ENCODE results near the gene SP1. TPM values are rescaled to one million over a fixed set of nuclear protein-coding genes. Genes with fewer than 3 reads are reported as not detected.
A peak's percentile ranks its signal among the peaks of the same experiment; 100 is the strongest.
"Not testable (repeated sequence)": the region's sequence is repeated elsewhere in the genome, so short reads cannot be mapped to it uniquely, and the experiment has no call there.

Gene SP1
- total and polyA plus RNA-seq, 4 experiments from 2014 or later = 4.3 to 110 (median 59.7) TPM

DNA sequence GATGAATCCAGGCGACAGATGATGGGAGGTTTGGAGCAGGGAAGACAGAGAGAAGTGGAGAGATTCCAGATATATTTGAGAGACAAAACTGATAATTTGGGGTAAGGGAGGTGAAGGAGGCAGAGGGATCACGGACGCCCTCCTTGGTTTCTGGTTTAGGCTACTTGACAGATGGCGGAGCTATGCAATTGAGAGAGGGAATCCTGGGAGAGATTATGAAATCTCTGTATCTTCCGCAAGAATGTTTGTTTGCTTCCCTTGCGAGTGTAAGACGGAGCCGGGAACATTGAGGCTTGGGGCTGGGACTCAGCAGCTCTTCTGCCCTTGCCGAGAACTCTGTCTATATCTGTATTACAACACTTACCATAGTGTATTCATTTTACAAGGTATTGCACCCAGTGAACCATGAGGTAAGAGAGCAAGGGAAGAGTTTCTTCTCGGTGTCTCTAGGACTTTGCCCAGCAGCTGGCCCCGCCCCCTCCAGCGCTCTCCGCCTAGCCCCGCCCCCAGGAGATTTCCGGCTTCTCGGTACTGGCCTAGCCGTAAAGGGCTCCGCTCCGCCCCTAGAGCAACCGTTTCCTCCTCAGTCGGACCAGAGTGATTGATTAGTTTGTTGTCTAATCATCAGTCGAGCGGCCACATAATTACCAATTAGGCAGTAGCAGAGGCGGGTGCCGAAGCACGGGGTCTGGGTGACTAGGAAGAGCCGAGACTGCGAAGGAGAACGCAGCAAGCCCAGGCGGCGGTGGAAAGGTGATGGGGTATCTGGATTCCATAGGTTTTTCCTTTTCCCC, 61.3 kb downstream of the SP1 start, which contains the start of gene PRR13:
PRR13 (plus strand) TSS at position 695 of the 794 bp plus-strand sequence. CDS start 981 bp downstream, outside the sequence.
- H3K4me1 ChIP-seq (ENCODE audit: insufficient read depth, low read length) = peaks cover 40% of the 10 kb centered on the region
- no peaks in the 10 kb centered on the region for H3K27me3 Mint-ChIP-seq
- peak within 1 kb of the TSS; percentile 75 to 91 for H3K4me3 ChIP-seq (ENCODE audit: low read length in 2 of 2)
- intact Hi-C loops (cut with micrococcal nuclease) = loop anchor here (1.0 to 2.0 kb wide), 7 partner anchors 10 to 260 kb away; partner anchors contain the start of genes CSAD, SP1 and ZNF740
- CTCF ChIA-PET (ENCODE audit: partially characterized antibody) = interaction anchor here (0.6 to 1.7 kb wide), 11 partner anchors 9 to 574 kb away, joined by 3 to 6 read pairs (median 3); no protein-coding TSS in a partner anchor
- peak within 1 kb of the TSS; percentile 98 for H3K27ac ChIP-seq (ENCODE audit: low read depth, low read length)
- peak within 1 kb of the TSS; percentile 91 to 99 (median 96) for H3K27ac Mint-ChIP-seq
- H3K4me3 Mint-ChIP-seq = peak within 1 kb of the TSS; percentile 95 to 99 (median 97)
- peaks cover 19% of the 10 kb centered on the region for H3K36me3 ChIP-seq (ENCODE audit: insufficient read depth, low read length)
- peaks cover 14 to 35% of the 10 kb centered on the region in 2 donors for H3K36me3 Mint-ChIP-seq
- DNase-seq = peak; percentile 95 to 100 (median 97)
- peaks cover 22 to 59% (median 40%) of the 10 kb centered on the region in 4 donors for H3K4me1 Mint-ChIP-seq
- POLR2A ChIA-PET (ENCODE audit: partially characterized antibody) = interaction anchor here (0.6 to 4.5 kb wide), 20 partner anchors 10 to 435 kb away, joined by 3 to 54 read pairs (median 4); partner anchors contain the start of genes AAAS, EIF4B, MAP3K12 and NPFF
- H3K27me3 ChIP-seq (ENCODE audit: insufficient read depth, low read length) = no peaks in the 10 kb centered on the region
- H3K9me3 ChIP-seq (ENCODE audit: control insufficient read depth in 1 of 2, low read length in 2 of 2) = no peaks in the 10 kb centered on the region
- no peaks in the 10 kb centered on the region for H3K9me3 Mint-ChIP-seq

DNA sequence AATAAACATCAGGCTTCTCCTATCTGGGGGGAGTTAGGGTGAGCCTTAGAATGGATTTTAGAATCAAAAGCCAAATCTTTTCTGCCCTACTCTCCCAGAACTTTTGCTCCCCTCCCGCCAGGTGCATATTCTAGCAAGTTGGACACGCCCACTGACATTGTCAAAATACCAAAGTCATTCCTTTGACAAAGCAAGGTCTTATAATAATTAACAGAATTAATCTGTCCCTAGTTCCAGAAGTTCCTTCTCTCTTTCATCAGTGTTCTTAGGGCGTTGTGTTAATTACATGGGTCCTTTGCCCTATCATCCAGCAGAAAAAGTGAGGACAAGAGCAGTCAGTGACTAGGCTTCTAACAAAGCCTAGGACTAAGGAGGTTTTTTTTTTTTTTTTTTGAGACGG, 64.0 kb downstream of the SP1 start:
- H3K36me3 Mint-ChIP-seq = peaks cover 29 to 52% of the 10 kb centered on the region in 2 donors
- peak overlapping the region in 6 of 7 donors; percentile 6 to 91 (median 72) for H3K27ac Mint-ChIP-seq
- H3K4me1 Mint-ChIP-seq = peaks cover 26 to 68% (median 44%) of the 10 kb centered on the region in 4 donors
- DNase-seq = no peak
- intact Hi-C loops (cut with micrococcal nuclease) = no loop called here
- no peaks in the 10 kb centered on the region for H3K27me3 ChIP-seq (ENCODE audit: insufficient read depth, low read length)
- CTCF ChIA-PET (ENCODE audit: partially characterized antibody) = no interaction called here
- peak overlapping the region in 7 of 8 donors; percentile 26 to 75 (median 63) for H3K4me3 Mint-ChIP-seq
- no peaks in the 10 kb centered on the region for H3K27me3 Mint-ChIP-seq
- H3K4me3 ChIP-seq (ENCODE audit: low read length in 2 of 2) = no peak overlapping the region
- POLR2A ChIA-PET (ENCODE audit: partially characterized antibody) = interaction anchor here (3.1 kb wide), 1 partner anchor 56 kb away, joined by 16 read pairs; the partner anchor contains the start of genes MAP3K12 and TARBP2
- peaks cover 29% of the 10 kb centered on the region for H3K36me3 ChIP-seq (ENCODE audit: insufficient read depth, low read length)
- no peak overlapping the region for H3K27ac ChIP-seq (ENCODE audit: low read depth, low read length)
- H3K9me3 ChIP-seq (ENCODE audit: control insufficient read depth in 1 of 2, low read length in 2 of 2) = no peaks in the 10 kb centered on the region
- peaks cover 40% of the 10 kb centered on the region for H3K4me1 ChIP-seq (ENCODE audit: insufficient read depth, low read length)
- H3K9me3 Mint-ChIP-seq = no peaks in the 10 kb centered on the region

- H3K27me3 ChIP-seq (ENCODE audit: insufficient read depth, low read length); H3K4me3 ChIP-seq (ENCODE audit: low read length in 2 of 2); DNase-seq; H3K9me3 Mint-ChIP-seq; intact Hi-C loops (cut with micrococcal nuclease); H3K9me3 ChIP-seq (ENCODE audit: control insufficient read depth in 1 of 2, low read length in 2 of 2); H3K27me3 Mint-ChIP-seq: not testable (repeated sequence)
- H3K4me3 Mint-ChIP-seq = peak overlapping the region in 5 of 8 donors; percentile 23 to 59 (median 45)
- POLR2A ChIA-PET (ENCODE audit: partially characterized antibody) = interaction anchor here (0.6 to 3.1 kb wide), 4 partner anchors 9 to 285 kb away, joined by 3 to 16 read pairs (median 3); partner anchors contain the start of genes MAP3K12 and TARBP2
- peaks cover 26 to 65% (median 41%) of the 10 kb centered on the region in 4 donors for H3K4me1 Mint-ChIP-seq
- H3K27ac Mint-ChIP-seq = peak overlapping the region in 3 of 7 donors; percentile 24 to 75 (median 40)
- peaks cover 29 to 52% of the 10 kb centered on the region in 2 donors for H3K36me3 Mint-ChIP-seq
- peaks cover 29% of the 10 kb centered on the region for H3K36me3 ChIP-seq (ENCODE audit: insufficient read depth, low read length)
- peak overlapping the region; percentile 4 for H3K27ac ChIP-seq (ENCODE audit: low read depth, low read length)
- CTCF ChIA-PET (ENCODE audit: partially characterized antibody) = interaction anchor here (0.7 to 1.1 kb wide), 2 partner anchors 64 to 118 kb away, joined by 4 to 5 read pairs; no protein-coding TSS in a partner anchor
- H3K4me1 ChIP-seq (ENCODE audit: insufficient read depth, low read length) = peaks cover 40% of the 10 kb centered on the region
Observed at GRCh38 chr12:53444593-53445325, 64.8 kb downstream of the SP1 start.

DNA sequence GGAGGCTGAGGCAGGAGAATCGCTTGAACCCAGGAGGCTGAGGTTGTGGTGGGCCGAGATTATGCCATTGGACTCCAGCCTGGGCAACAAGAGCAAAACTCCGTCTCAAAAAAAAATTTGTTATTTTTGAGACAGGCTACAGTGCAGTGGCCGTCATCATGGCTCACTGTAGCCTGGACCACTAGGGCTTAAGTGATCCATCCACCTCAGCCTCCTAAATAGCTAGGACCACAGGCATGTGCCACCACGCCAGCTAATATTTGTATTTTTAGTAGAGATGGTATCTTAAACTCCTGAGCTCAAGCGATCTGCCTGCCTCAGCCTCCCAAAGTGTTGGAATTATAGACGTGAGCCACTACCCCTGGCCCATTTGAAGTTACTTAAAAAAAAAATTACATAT, 71.0 kb downstream of the SP1 start:
- intact Hi-C loops (cut with micrococcal nuclease) = loop anchor here (1.0 to 2.0 kb wide), 3 partner anchors 10 to 72 kb away; partner anchors contain the start of gene PRR13
- Histone ChIP-seq H3K27ac (ENCODE audit: low read depth, low read length) (no peak overlapping the region), H3K9me3 (ENCODE audit: control insufficient read depth in 1 of 2, low read length in 2 of 2) (no peaks in the 10 kb centered on the region), H3K4me1 (ENCODE audit: insufficient read depth, low read length) (peaks cover 34% of the 10 kb centered on the region), H3K36me3 (ENCODE audit: insufficient read depth, low read length) (peaks cover 29% of the 10 kb centered on the region), H3K27me3 (ENCODE audit: insufficient read depth, low read length) (no peaks in the 10 kb centered on the region), H3K4me3 (ENCODE audit: low read length in 2 of 2) (no peak overlapping the region)
- DNase-seq = no peak
- Mint-ChIP-seq H3K4me3 (no peak overlapping the region), H3K36me3 (peaks cover 44 to 56% of the 10 kb centered on the region in 2 donors), H3K27me3 (no peaks in the 10 kb centered on the region), H3K27ac (no peak overlapping the region), H3K4me1 (peaks cover 24 to 56% (median 34%) of the 10 kb centered on the region in 4 donors), H3K9me3 (no peaks in the 10 kb centered on the region)
- ChIA-PET POLR2A (ENCODE audit: partially characterized antibody) (interaction anchor here (1.0 to 2.2 kb wide), 7 partner anchors 9 to 127 kb away, joined by 3 to 16 read pairs (median 5); partner anchors contain the start of genes MAP3K12, PRR13 and SP1), CTCF (ENCODE audit: partially characterized antibody) (interaction anchor here (0.5 to 1.4 kb wide), 7 partner anchors 8 to 323 kb away, joined by 3 to 6 read pairs (median 3); no protein-coding TSS in a partner anchor)

DNA sequence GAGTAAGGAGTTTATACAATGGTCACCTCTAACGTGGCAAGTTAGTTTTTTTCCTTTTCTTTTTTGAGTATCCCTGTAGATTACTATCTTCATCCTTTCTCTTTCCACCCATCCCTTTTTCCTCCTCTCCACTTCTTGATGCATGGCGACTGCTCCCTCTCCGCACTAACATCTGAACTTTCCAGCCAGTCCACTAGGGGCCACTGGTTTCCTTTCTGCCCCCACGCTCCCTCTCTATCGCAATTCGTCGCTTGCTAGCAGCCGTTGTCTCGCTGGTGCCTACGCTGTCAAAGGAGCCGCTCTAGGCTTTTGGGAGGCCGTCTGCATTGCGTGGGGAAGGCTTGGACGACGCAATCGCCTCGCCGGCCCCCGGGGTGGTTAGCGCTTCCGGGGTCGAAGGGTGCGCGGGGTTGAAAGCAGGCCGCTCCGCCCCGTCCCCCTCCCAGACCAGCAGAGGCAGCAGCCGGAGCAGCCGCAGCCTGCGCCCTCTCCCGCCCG, 71.7 kb downstream of the SP1 start, which contains the start of gene PCBP2:
PCBP2 (plus strand) TSS at position 442 of the 498 bp plus-strand sequence. CDS start 2,699 bp downstream, outside the sequence.
- H3K27ac ChIP-seq (ENCODE audit: low read depth, low read length) = peak within 1 kb of the TSS; percentile 95
- intact Hi-C loops (cut with micrococcal nuclease) = loop anchor here (1.0 to 2.0 kb wide), 4 partner anchors 10 to 72 kb away; partner anchors contain the start of gene PRR13
- Mint-ChIP-seq H3K27me3 (no peaks in the 10 kb centered on the region), H3K4me3 (peak within 1 kb of the TSS; percentile 95 to 100 (median 98)), H3K36me3 (peaks cover 41 to 55% of the 10 kb centered on the region in 2 donors), H3K9me3 (no peaks in the 10 kb centered on the region), H3K27ac (peak within 1 kb of the TSS; percentile 98 to 100 (median 99)), H3K4me1 (peaks cover 20 to 49% (median 31%) of the 10 kb centered on the region in 4 donors)
- peak; percentile 97 to 99 (median 98) for DNase-seq
- POLR2A ChIA-PET (ENCODE audit: partially characterized antibody) = interaction anchor here (1.0 to 2.2 kb wide), 6 partner anchors 10 to 128 kb away, joined by 3 to 16 read pairs (median 6); partner anchors contain the start of genes MAP3K12, PRR13 and SP1
- H3K4me1 ChIP-seq (ENCODE audit: insufficient read depth, low read length) = peaks cover 34% of the 10 kb centered on the region
- H3K4me3 ChIP-seq (ENCODE audit: low read length in 2 of 2) = peak within 1 kb of the TSS; percentile 58 to 61
- H3K27me3 ChIP-seq (ENCODE audit: insufficient read depth, low read length) = no peaks in the 10 kb centered on the region
- H3K36me3 ChIP-seq (ENCODE audit: insufficient read depth, low read length) = peaks cover 33% of the 10 kb centered on the region
- CTCF ChIA-PET (ENCODE audit: partially characterized antibody) = interaction anchor here (0.7 to 1.4 kb wide), 5 partner anchors 9 to 106 kb away, joined by 3 to 6 read pairs (median 3); no protein-coding TSS in a partner anchor
- H3K9me3 ChIP-seq (ENCODE audit: control insufficient read depth in 1 of 2, low read length in 2 of 2) = no peaks in the 10 kb centered on the region
